GM18502 (cell line): ENCODE measurements around the gene SLBP.

Experiments
- ATAC-seq: cut with Tn5 transposase; IDR thresholded peaks from one replicate; pipeline ENCODE4 v1.9.1; 2021; ENCODE audit warnings: mild to moderate bottlenecking; ENCODE audit not compliant: unreplicated experiment, poor library complexity

The SLBP gene

GRCh38 chr4:1658581-1658980 is 53.5 kb downstream of the SLBP start:
- no peak for ATAC-seq

- ATAC-seq = no peak
These were observed 54.0 kb downstream of the SLBP start for GRCh38 chr4:1658146-1658545.

GRCh38 chr4:1656986-1657385 is 55.1 kb downstream of the SLBP start:
- ATAC-seq = no peak

GRCh38 chr4:1656132-1656531 is 56.0 kb downstream of the SLBP start:
- no peak for ATAC-seq

- ATAC-seq = no peak
These were observed 56.4 kb downstream of the SLBP start for GRCh38 chr4:1655676-1656075.

GRCh38 chr4:1655081-1655480 is 57.0 kb downstream of the SLBP start:
- ATAC-seq = no peak

- no peak for ATAC-seq
These were observed 57.7 kb downstream of the SLBP start for GRCh38 chr4:1654216-1654955.

GRCh38 chr4:1653776-1654175 is 58.3 kb downstream of the SLBP start:
- no peak for ATAC-seq

- no peak for ATAC-seq
These were observed 60.0 kb downstream of the SLBP start for GRCh38 chr4:1652088-1652487.

- no peak for ATAC-seq
These were observed 60.5 kb downstream of the SLBP start for GRCh38 chr4:1651609-1652008.

- no peak for ATAC-seq
These were observed 63.2 kb downstream of the SLBP start for GRCh38 chr4:1648962-1649361.

GRCh38 chr4:1647432-1647831 is 64.7 kb downstream of the SLBP start:
- no peak for ATAC-seq

- no peak for ATAC-seq
These were observed 65.4 kb downstream of the SLBP start for GRCh38 chr4:1646690-1647089.

- no peak for ATAC-seq
These were observed 67.0 kb downstream of the SLBP start for GRCh38 chr4:1644891-1645657.

- ATAC-seq = no peak
These were observed 68.0 kb downstream of the SLBP start for GRCh38 chr4:1643971-1644735.
